ENCODE data around the gene POMC.
"Not testable (repeated sequence)": the region's sequence is repeated elsewhere in the genome, so short reads cannot be mapped to it uniquely, and the experiment has no call there.

Gene POMC

DNA sequence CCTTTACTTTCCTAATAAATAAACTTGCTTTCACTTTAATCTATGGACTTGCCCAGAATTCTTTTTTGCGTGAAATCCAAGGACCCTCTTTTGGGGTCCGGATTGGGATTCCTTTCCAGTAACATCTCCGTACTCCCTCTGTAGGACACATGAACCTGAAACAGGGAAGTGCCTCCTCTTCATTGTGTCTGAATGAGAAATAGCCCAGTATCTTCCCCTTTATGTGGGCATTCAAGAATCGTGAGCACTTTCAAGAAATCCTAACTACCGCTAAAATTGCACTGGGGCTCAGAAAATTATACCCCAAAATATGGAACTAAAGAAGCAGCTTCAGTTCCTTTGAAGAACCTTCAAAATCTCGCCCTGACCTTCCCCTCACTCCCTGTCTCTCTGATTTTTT lies 7.8 kb upstream of the POMC start:
- DNase-seq, result no peak

DNA sequence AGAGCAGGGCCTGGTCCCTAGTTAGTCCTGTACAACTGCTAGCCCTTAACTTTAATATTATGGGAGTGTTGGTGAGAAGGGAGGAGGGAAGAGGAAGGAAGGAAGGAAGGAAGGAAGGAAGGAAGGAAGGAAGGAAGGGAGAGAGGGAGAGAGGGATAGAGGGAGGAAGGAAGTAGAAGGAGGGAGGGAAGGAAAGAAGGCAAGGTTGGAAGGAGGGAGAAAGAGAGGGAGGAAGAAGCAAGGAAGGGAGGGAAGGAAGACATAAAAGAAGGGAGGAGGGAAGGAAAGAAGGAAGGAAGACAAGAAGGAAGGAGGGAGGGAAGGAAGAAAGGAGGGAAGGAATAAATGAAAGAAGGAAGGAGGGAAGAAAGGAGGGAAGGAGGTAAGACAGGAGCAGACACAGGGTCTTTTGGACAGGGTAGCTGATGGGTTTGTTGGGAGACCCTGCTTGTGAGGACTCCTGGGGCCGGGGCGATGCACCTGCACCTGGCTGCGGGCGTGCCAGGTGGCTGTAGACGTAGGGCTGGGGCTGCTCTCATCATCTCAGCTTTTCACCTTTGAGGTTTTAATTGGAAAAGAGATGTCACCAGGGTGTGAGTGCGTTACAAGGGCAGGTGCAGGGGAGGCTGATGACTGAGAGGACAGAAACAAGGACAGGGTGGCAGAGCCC lies 5.9 kb upstream of the POMC start:
- DNase-seq, result no peak

DNA sequence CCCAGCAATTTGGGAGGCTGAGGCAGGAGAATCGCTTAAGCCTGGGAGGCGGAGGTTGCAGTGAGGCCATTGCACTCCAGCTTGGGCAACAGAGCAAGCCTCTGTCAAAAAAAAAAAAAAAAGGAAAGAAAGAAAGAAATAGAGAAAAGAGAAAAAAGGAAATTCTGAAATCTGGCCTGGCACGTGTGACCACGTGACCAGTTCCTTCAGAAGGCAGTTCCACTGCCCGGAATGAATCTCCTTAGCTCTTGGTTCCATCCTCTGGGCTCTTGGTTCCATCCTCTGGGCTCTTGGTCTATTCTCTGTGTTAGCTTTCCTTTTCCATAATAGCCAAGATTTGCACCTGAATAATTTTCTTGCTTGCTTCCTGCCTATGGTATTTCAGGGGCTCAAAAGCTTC lies 5.3 kb upstream of the POMC start:
- no peak for DNase-seq

DNA sequence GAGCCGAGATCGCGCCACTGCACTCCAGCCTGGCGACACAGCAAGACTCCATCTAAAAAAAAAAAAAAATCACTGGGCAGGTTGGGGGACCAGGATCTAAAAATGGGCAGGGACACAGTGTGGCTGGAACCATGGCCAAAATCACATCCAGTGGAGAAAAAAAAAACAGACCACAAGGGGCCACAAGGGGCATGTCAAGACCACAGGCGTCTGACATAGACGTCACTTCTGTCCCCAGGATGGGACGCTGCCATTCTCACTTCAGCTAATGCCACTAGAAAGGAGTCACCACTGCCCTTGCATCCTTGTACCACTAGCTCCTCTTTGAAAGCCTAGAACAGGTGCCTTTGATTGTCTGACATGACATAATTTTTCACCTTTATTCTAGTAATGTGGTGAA lies 2.5 kb upstream of the POMC start:
- DNase-seq, result no peak

DNA sequence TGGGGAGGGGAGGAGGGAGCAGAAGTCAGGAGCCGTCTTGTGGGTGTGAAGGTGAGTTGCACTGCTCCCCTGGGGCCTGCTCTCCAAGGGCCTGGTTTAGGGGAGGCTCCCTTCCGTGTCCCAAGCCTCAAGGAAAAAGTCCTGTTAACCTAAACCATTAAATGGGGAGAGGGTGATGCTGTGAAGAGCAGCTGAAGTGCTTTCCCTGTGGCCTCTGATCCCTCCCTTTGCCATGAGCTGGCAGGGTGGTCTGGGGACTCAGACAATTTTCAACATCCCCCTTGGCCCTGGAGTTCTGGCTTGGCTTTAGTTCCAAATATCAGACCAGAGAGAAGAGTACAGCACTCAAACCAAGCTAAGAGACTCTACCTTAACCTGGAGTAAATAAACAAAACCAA lies 692 bp upstream of the POMC start:
- no peak for DNase-seq

DNA sequence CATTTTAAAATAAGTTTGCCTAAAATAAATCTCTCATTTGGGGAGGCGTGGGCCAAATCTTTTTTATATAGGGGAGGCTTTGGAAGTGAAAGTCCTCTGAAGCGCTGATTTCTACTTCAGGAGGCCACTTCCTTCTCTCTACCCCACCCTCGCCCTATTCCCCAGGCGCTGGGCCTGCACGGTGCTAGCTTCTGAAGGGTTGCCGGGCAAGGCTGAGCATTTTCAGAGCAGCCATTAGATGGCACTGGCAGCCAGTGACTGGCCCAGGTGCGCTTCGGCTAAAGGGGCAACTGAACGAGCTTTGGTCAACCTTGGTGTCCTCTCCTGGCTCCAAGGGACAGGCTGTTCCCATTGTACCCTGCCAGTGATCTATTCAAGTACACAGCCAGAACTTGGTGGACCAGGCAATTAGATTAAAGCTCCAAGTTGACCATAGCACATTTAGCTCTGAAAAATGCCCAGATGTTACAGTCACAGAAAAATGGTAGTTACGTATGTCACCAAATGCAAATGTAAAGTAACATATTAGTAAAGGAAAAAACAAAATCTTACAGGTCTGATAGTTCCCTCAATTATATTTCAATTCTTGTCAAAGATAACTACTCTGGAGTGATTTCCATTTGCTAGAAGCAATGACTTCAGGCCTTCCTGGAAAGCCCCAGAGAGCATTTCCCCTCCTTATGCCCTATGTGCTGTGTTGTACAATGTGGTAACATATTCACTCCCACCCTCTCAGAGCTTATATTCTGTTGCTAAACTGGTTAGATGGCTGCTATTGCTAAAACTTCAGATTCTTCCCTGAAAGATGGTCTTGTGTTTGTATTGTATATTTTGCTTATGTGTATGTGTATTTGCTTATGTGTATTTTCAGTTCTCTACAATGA lies 2.1 kb downstream of the POMC start:
- peak; percentile 57 for DNase-seq

DNA sequence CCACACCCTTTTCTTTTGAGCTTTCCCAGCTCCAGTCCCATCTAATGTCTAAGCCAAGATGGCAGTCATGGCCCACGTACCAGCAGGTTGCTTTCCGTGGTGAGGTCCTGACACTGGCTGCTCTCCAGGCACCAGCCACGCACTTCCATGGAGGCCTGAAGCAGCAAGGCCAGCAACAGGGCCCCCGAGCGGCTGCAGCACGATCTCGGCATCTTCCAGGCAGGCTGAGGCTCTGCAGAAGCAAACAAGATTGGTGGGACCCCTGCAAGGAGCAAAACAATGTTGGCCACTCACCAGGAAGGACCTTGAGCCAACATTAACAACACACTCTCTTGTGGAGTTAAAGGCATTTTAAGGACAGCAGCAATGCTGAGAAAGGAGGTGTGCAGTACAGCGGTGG lies 3.8 kb downstream of the POMC start:
- no peak for DNase-seq

DNA sequence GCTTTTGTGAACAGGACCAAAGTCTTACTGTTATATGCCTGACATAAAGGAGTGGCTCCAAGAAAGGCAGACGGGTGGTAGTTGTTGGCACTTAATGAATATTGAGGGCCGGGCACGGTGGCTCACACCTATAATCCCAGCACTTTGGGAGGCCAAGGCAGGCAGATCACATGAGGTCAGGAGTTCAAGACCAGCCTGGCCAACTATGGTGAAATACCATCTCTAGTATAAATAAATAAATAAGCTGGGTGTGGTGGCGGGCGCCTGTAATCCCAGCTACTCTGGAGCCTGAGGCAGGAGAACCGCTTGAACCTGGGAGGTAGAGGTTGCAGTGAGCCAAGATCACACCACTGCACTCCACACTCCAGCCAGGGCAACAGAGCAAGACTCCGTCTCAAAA lies 6.3 kb downstream of the POMC start:
- not testable (repeated sequence) for DNase-seq

DNA sequence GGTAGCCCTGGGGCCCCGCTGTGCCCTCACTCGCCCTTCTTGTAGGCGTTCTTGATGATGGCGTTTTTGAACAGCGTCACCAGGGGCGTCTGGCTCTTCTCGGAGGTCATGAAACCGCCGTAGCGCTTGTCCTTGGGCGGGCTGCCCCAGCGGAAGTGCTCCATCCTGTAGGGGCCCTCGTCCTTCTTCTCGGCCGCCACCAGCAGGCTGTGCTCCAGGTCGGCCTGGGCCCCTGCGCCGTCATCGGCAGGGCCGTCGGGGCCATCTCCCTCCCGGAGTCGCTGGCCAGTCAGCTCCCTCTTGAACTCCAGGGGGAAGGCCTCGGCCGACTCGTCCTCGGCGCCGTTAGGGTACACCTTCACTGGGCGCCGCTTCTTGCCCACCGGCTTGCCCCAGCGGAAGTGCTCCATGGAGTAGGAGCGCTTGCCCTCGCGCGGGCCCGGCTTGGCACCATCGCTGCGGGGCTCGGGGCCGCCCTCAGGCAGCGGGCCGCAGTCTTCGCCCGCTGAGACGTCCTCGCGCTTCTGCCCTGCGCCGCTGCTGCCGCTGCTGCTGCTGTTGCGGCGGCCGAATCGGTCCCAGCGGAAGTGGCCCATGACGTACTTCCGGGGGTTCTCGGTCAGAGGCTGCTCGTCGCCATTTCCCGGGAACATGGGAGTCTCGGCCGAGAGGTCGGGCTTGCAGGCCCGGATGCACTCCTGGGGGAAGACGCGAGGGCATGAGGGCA lies 7.2 kb downstream of the POMC start:
- DNase-seq, result peak; percentile 82

DNA sequence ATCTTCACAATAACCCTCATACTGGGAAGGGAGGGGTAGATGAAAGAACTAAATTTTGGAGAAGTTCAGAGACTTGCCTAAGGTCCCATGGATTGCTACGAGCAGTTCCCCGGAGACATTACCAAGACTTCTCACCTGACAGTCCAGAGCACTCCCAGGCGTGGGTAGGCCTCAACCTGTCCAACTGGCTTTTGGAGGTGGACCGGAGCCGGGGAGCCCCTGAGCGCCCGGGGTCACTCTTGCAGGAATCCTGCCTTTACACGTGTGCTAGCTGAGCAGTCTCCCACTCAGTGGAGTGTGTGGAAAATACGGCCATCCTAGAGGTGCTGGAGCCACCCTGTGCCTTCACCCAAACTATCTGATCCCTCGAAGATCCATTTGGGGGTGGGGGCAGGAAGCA lies 8.0 kb downstream of the POMC start:
- no peak for DNase-seq

DNA sequence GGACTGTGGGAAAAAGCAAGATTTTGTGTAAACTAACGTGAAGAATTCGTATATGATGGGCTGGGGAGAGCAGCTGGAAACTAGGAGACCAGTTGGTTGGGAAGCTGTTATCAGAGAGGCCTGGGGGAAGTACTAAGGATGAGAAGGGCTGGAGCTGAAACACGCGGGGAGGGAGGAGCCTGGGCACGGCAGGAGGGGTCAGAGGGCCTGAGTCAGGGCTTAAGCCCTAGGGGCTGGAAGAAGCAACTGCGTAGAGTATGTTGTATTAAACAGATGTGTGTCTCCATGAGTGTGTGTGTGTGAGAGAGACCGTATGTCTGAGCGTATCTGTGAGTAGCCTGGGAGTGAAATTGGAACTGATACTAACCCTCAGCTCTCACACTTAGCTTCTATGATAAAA lies 8.4 kb downstream of the POMC start:
- peak; percentile 38 for DNase-seq

DNA sequence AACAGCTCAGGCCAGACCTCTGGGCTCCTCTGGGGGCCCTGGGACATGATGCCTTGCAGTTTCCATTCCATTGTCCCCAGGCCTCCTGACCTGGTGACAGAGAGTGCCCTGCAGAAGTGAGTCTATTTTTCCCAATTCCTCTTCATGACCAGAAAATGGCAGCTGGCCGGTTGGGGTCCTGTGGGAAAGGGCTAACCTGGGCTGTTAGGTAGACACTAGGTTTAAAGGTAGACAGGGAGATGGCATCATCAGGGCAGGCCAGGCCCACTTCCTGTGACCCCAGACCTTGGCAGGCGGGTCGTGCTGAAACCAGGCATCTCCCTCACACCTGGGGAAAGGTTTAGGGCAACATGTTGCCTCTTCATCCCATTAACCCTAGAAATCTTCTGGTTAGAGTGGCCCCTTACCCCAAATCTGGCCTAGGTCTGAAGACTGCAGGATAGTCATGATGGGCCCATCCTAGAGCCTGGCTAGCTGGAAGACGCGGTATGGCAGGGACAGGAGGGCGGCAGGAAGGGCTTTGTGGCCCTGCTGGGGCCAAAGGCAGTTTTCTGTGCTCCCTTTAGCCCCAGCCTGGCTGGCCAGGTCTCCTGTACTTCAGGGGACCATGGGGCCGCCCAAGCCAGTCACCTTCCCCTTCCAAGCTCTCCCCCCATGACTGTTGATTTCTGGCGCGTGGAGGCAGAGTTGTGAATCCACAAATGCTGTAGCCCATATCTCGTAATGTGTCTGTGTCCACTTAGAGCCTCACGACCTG lies 10.1 kb downstream of the POMC start:
- no peak for DNase-seq

DNA sequence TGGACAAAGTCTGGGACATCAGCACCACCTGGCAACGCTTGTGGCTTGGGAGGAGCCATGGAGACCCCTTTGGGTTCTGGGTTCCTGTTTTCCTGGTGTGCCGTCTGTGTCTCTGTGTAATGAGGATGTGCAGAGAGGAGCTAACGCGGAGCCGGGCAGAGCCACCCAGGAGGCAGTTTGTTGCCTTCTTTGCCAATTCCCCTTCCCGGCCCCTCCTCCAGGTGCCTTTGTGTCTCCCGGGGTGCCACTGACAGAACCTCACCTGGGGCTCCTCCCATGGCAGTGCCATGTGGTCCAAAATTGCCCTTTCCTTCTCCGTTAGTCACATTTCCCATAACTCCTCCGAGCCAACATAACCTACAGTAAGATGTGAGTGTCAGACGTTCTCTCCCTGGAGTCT lies 13.0 kb downstream of the POMC start:
- DNase-seq, result no peak

DNA sequence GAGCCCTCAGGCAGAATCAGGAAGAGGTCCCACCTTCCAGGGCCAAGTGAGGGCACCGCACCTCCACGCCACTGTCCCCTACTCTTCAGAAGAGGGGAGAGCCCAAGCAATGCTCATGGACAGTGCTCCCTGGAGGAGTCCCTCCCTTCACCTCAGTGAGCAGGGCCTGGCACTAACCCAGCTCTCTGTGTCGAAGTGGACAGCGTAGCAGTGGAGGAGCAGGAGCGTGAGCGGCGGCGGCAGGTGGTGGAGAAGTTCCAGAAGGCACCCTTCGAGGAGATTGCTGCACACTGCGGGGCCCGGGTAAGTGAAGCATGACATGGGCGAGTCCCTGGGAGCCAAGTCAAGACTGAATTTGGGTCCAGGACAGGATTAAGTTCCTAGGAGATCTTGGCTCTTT lies 16.7 kb downstream of the POMC start:
- DNase-seq, result no peak

DNA sequence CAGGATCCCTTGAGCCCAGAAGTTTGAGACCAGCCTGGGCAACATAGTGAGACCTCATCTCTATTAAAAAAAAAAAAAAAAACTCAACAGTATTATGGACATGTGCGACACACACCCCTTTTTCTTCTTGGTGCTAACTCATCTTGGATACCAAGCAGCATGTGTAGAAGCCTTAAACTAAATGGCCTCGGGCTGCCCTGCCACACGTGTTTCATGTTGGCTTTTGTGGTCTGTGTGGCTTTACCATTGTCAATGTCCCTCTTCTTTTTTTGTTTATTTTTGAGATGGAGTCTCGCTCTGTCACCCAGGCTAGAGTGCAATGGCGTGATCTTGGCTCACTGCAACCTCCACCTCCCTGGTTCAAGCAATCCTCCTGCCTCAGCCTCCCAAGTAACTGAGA lies 17.4 kb downstream of the POMC start:
- not testable (repeated sequence) for DNase-seq

DNA sequence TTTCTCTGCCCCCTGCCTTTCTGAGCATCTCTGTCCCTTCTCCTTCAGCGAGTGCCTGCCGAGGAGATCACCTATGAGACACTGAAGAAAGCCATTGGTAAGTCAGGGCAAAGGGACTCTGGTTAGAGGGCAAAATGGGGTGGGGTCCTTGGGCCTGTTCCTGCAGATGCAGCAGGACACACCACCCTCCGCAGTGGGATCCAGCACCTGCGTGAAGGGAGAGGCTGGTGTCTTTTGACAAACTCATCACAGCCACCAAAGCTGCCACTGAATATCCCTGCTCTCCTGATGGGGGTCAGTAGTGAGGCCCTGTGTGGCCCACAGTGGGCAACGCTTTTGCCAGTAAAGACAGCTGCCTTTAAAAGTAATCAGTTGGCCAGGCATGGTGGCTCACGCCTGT lies 18.7 kb downstream of the POMC start:
- no peak for DNase-seq

DNA sequence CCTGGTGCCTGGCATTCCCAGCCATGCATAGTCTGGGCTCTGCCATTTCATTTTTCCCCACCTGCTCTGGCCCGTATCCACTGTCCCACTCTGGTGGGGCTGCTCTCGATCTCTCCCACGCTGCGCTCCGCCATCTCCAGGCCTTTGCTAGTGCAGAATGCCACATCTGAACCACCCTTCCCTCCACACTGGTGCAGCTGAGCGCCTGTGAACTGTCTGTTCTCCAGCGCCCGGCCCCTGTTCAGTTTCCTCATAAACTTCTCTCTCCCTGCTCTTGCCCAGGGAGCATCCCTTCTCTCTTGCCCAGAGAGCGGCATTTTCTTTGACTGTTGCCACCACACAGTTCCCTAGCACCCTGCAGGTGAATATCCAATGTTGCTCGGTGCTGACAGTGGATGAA lies 21.5 kb downstream of the POMC start:
- DNase-seq, result no peak

DNA sequence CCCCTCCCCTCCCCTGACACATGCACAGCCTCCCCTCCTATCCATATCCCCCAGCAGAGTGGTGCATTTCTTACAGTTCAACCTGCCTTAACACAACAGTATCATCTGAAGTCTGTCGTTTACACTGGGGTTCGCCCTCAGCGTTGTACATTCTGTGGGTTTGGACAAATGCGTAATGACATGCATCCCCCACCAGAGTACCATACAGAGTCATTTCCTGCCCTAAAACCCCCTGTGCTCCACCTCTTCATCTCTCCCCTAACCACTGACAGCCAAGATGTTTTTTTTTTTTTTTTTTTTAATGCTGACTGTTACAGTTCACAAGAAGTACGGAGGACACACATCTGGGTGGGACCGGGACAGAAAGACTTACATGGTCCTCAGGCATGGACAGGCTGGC lies 22.6 kb downstream of the POMC start:
- no peak for DNase-seq

DNA sequence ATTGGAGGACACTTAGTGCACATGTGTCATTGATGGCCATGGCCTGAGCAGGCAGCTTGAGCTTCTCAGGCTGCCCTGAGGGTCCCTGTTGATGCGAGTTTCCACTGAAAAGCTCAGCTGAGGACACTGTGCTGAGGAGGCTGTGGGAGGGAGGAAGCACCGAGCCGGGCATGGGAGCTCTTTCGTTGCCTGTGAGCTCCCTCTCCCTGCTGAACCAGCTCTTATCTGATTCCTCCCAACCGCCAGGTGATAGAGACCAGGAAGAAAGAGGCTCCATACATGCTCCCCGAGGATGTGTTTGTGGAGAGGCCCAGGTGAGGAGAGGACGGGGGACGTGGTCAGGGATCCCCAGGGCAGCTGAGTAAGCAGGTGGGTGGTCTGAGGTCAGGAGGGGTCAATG lies 27.3 kb downstream of the POMC start:
- no peak for DNase-seq

DNA sequence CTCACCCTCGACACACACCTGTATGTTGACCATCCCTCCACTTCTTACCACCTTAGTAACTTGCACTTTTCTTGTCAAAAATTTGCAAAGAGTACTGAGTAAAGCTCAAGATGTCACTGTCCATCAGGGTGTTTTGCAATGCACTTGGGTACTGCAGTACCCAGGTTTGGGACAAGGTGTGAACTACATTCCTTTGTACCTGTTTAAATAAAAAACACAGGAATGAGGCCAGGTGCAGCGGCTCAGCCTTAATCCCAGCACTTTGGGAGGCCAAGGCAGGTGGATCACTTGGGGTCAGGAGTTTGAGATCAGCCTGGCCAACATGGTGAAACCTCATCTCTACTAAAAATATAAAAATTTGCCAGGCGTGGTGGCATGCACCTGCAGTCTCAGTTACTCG lies 27.8 kb downstream of the POMC start:
- DNase-seq, result not testable (repeated sequence)

DNA sequence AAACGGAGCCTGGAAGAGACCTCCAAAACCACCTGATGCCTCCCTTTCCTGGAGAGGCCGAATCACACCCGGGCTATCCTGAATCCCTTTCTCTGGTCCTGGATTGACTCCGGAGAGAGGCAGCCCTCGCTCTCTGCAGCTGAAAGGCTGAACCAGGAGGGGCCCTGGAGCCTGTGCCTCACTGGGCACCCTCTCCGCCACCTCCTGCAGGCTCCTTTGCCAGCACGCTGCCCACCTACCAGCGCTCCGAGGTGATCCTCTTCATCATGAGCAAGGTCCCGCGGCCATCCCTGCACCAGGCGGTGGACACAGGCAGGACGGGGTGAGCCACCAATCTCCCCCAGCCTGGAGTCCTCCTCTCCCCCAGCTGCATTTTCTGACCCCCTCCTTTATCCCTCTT lies 35.7 kb downstream of the POMC start:
- no peak for DNase-seq

DNA sequence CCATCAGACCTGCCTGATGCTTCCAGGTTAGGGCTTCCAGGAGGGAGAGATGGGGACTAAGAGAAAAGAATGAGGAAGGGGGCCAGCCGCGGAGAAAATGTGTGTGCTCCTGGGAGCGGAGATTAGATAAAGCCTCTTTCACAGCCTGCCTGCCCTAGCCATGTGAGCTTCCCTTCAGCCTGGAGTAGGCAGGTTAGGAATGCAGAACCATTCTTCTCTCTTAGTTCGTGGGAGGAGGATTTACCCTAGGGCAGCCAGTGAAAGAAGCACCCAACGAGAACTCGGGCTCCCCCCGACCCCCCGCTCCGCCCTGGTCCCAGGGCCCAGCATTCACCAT lies 36.1 kb downstream of the POMC start:
- DNase-seq, result no peak

DNA sequence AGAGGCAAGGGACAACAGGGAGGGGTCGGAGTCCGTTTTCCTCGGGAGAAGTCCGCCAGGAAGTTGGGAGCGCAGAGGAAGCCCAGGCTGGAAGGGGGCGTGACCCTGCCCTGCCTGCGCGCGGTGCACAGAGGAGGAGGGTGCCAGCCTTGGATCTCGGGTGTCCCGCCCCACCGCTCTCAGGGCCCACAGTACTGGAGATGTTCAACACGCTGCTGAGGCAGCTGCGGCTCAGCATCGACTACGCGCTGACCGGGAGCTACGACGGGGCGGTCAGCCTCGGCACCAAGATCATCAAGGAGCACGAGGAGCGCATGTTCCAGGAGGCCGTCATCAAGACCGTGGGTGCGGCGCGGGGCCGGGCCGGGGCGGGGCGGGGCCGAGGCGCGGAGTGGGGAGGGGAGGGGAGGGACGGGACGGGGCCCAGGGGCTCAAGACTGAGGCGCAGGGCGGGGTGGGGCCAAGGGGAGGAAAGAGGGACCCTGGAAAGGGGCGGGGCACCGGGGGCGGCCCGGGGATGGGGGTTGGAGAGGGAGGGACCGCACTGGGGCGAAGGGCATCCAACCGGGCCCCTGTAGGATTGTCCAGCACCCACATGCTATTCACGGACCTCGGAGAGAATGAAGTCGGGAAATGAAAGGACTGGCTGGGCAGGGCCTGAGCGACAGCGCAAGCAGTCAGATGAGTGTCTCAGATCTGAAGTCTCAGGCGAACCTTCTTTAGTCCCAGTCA lies 36.6 kb downstream of the POMC start:
- DNase-seq, result peak; percentile 17

Measured in activated CD4-positive, alpha-beta T cell treated with anti-CD3 and anti-CD28 coated beads for 48 hours (primary cell).